ENCODE results near the gene TCF7L2. TPM values are rescaled to one million over a fixed set of nuclear protein-coding genes. Genes with fewer than 3 reads are reported as not detected.

TCF7L2 gene
- total RNA-seq, 4 donors from 2014 or later = 12.7 to 59.9 (median 16.1) TPM

- Histone ChIP-seq H3K27ac (peak overlapping the region; percentile 29 to 55), H3K9me3 (no peaks in the 10 kb centered on the region), H3K4me1 (peaks cover 0 to 6% of the 10 kb centered on the region in 2 donors), H3K36me3 (no peaks in the 10 kb centered on the region), H3K27me3 (no peaks in the 10 kb centered on the region), H3K4me3 (no peak overlapping the region)
- DNase-seq = no peak
- intact Hi-C loops (cut with DNase I; ENCODE audit: low total_unique reads) = no loop called here
- TF ChIP-seq POLR2A (IDR thresholded peaks at IDR 0.05) (no peak), CTCF (IDR thresholded peaks at IDR 0.05) (no peak)
Observed at GRCh38 chr10:113045147-113046055, 95.4 kb downstream of the TCF7L2 start.

GRCh38 chr10:113047151-113047550, 97.1 kb downstream of the TCF7L2 start:
- H3K4me3 ChIP-seq = no peak overlapping the region
- no peak for DNase-seq

GRCh38 chr10:113047605-113047962, 97.5 kb downstream of the TCF7L2 start:
- TF ChIP-seq CTCF (IDR thresholded peaks at IDR 0.05) (no peak), POLR2A (IDR thresholded peaks at IDR 0.05) (no peak)
- peak in 1 of 2 donors; percentile 63 for DNase-seq
- H3K9me3 ChIP-seq = no peaks in the 10 kb centered on the region
- intact Hi-C loops (cut with DNase I; ENCODE audit: low total_unique reads) = no loop called here
- peaks cover 0 to 6% of the 10 kb centered on the region in 2 donors for H3K4me1 ChIP-seq
- no peaks in the 10 kb centered on the region for H3K27me3 ChIP-seq
- H3K4me3 ChIP-seq = no peak overlapping the region
- H3K27ac ChIP-seq = peak overlapping the region; percentile 62 to 70
- H3K36me3 ChIP-seq = no peaks in the 10 kb centered on the region

More at GRCh38 chr10:113047151-113047550, 97.1 kb downstream of the TCF7L2 start:
- H3K4me1 ChIP-seq = peaks cover 0 to 6% of the 10 kb centered on the region in 2 donors
- TF ChIP-seq POLR2A (IDR thresholded peaks at IDR 0.05) (no peak), CTCF (IDR thresholded peaks at IDR 0.05) (no peak)
- no peaks in the 10 kb centered on the region for H3K9me3 ChIP-seq
- intact Hi-C loops (cut with DNase I; ENCODE audit: low total_unique reads) = no loop called here
- peak overlapping the region; percentile 62 to 70 for H3K27ac ChIP-seq
- no peaks in the 10 kb centered on the region for H3K36me3 ChIP-seq
- no peaks in the 10 kb centered on the region for H3K27me3 ChIP-seq

- no peaks in the 10 kb centered on the region for H3K27me3 ChIP-seq
- H3K4me3 ChIP-seq = no peak overlapping the region
- no peak for DNase-seq
- H3K36me3 ChIP-seq = no peaks in the 10 kb centered on the region
- peak overlapping the region; percentile 62 to 70 for H3K27ac ChIP-seq
- intact Hi-C loops (cut with DNase I; ENCODE audit: low total_unique reads) = no loop called here
- TF ChIP-seq CTCF (IDR thresholded peaks at IDR 0.05) = no peak
- no peak for TF ChIP-seq POLR2A (IDR thresholded peaks at IDR 0.05)
- H3K4me1 ChIP-seq = peaks cover 0 to 6% of the 10 kb centered on the region in 2 donors
- no peaks in the 10 kb centered on the region for H3K9me3 ChIP-seq
Observed at GRCh38 chr10:113047963-113048781, 98.1 kb downstream of the TCF7L2 start.
